Naive B cell (primary cell): ENCODE data around the gene SYDE2. TPM values are rescaled to one million over a fixed set of nuclear protein-coding genes. Genes with fewer than 3 reads are reported as not detected.
"Not testable (repeated sequence)": the region's sequence is repeated elsewhere in the genome, so short reads cannot be mapped to it uniquely, and the experiment has no call there.

Experiments used
- ATAC-seq, 2 donors: fragments of 150-1000 bp; cut with Tn5 transposase; 2 replicates each; pipeline ENCODE4 v1.10.0; 2021; ENCODE audit warnings: low read depth in 2 of 2, mild to moderate bottlenecking in 2 of 2, moderate library complexity in 2 of 2
- DNase-seq: peaks from one replicate; pipeline ENCODE4 v3.0.0; 2022
- H3K27ac Mint-ChIP-seq, 6 donors: one replicate each; pipeline ENCODE4 v1.8.0; 2020 to 2022; ENCODE audit warnings: mild to moderate bottlenecking in 6 of 6, mixed read lengths in 6 of 6, moderate library complexity in 5 of 6, inconsistent platforms in 2 of 6
- H3K27me3 Mint-ChIP-seq, 3 donors: one replicate each; pipeline ENCODE4 v1.8.0; 2021 to 2022; ENCODE audit warnings: mixed read lengths in 3 of 3, mild to moderate bottlenecking in 1 of 3
- H3K36me3 Mint-ChIP-seq, 2 donors: one replicate each; pipeline ENCODE4 v1.8.0; 2020 to 2022; ENCODE audit warnings: mixed read lengths in 2 of 2, inconsistent platforms in 1 of 2, mild to moderate bottlenecking in 1 of 2
- H3K4me1 Mint-ChIP-seq, 3 donors: one replicate each; pipeline ENCODE4 v1.8.0; 2020 to 2022; ENCODE audit warnings: mixed read lengths in 3 of 3, inconsistent platforms in 1 of 3, mild to moderate bottlenecking in 1 of 3, moderate library complexity in 1 of 3
- H3K4me3 Mint-ChIP-seq, 8 donors: one replicate each; pipeline ENCODE4 v1.8.0; 2020 to 2022; ENCODE audit warnings: mild to moderate bottlenecking in 8 of 8, mixed read lengths in 8 of 8, moderate library complexity in 8 of 8, inconsistent platforms in 2 of 8
- H3K9me3 Mint-ChIP-seq, 7 donors: one replicate each; pipeline ENCODE4 v1.8.0; 2020 to 2022; ENCODE audit warnings: mixed read lengths in 7 of 7, mild to moderate bottlenecking in 5 of 7, inconsistent platforms in 2 of 7, moderate library complexity in 1 of 7
- polyA plus RNA-seq, 6 donors: library from polyadenylated mRNA; unstranded; fragments of 300-500 nt; fragmentation: Illumina TruSeq; gene quantifications; one replicate each; pipeline ENCODE4 v1.2.3, GENCODE V29; 2021; ENCODE audit warnings: low read depth in 6 of 6

Gene SYDE2
- under 1 TPM in 5 of 6 donors, not detected in 1; 0.18 to 0.70 (median 0.36) TPM for polyA plus RNA-seq

- H3K36me3 Mint-ChIP-seq = no peaks in the 10 kb centered on the region
- peaks cover 8 to 37% (median 29%) of the 10 kb centered on the region in 3 donors for H3K27me3 Mint-ChIP-seq
- DNase-seq = peak; percentile 75
- peaks cover 10 to 17% (median 12%) of the 10 kb centered on the region in 3 donors for H3K4me1 Mint-ChIP-seq
- peak within 1 kb of the TSS; percentile 58 to 97 (median 86) for H3K27ac Mint-ChIP-seq
- no peaks in the 10 kb centered on the region for H3K9me3 Mint-ChIP-seq
- ATAC-seq = peak; percentile 79 to 80
- peak within 1 kb of the TSS; percentile 93 to 98 (median 96) for H3K4me3 Mint-ChIP-seq
These were observed at the start of gene SYDE2 for GRCh38 chr1:85200463-85201339. Gene SYDE2 (minus strand): TSS chr1:85201016. CDS start chr1:85200996, 20 bp downstream.

- not testable (repeated sequence) for H3K4me3 Mint-ChIP-seq, H3K9me3 Mint-ChIP-seq, H3K27ac Mint-ChIP-seq, DNase-seq, ATAC-seq, H3K27me3 Mint-ChIP-seq
- peaks cover 1 to 13% (median 11%) of the 10 kb centered on the region in 3 donors for H3K4me1 Mint-ChIP-seq
- peaks cover 9 to 19% of the 10 kb centered on the region in 2 donors for H3K36me3 Mint-ChIP-seq
These were observed 48.2 kb upstream of the SYDE2 start for GRCh38 chr1:85249042-85249441.

- Mint-ChIP-seq H3K4me3 (no peak overlapping the region), H3K4me1 (peaks cover 0 to 8% (median 7%) of the 10 kb centered on the region in 3 donors), H3K36me3 (peaks cover 9 to 14% of the 10 kb centered on the region in 2 donors), H3K27me3 (no peaks in the 10 kb centered on the region), H3K27ac (no peak overlapping the region), H3K9me3 (peaks cover 0 to 4% (median 3%) of the 10 kb centered on the region in 7 donors)
- no peak for ATAC-seq
- no peak for DNase-seq
These were observed 45.1 kb upstream of the SYDE2 start for GRCh38 chr1:85245891-85246290.

GRCh38 chr1:85245456-85245855 is 44.6 kb upstream of the SYDE2 start:
- Mint-ChIP-seq H3K36me3 (peaks cover 5 to 10% of the 10 kb centered on the region in 2 donors), H3K27me3 (no peaks in the 10 kb centered on the region)

GRCh38 chr1:85244271-85245061 is 43.6 kb upstream of the SYDE2 start:
- Mint-ChIP-seq H3K27me3 (no peaks in the 10 kb centered on the region), H3K4me3 (no peak overlapping the region), H3K4me1 (peaks cover 0 to under 1% (median 0%) of the 10 kb centered on the region in 3 donors), H3K36me3 (peaks cover 0 to 2% of the 10 kb centered on the region in 2 donors), H3K27ac (no peak overlapping the region), H3K9me3 (peaks cover 0 to 3% (median 2%) of the 10 kb centered on the region in 7 donors)
- ATAC-seq = no peak
- no peak for DNase-seq

More at GRCh38 chr1:85245456-85245855, 44.6 kb upstream of the SYDE2 start:
- ATAC-seq (no peak), DNase-seq (no peak)
- no peak overlapping the region for H3K27ac Mint-ChIP-seq
- H3K4me3 Mint-ChIP-seq = no peak overlapping the region
- peaks cover 0 to 4% (median 3%) of the 10 kb centered on the region in 7 donors for H3K9me3 Mint-ChIP-seq
- peaks cover 0 to 6% (median 4%) of the 10 kb centered on the region in 3 donors for H3K4me1 Mint-ChIP-seq

- no peaks in the 10 kb centered on the region for H3K9me3 Mint-ChIP-seq
- H3K27me3 Mint-ChIP-seq = peaks cover 0 to 2% (median 0%) of the 10 kb centered on the region in 3 donors
- H3K4me1 Mint-ChIP-seq = no peaks in the 10 kb centered on the region
- no peak overlapping the region for H3K4me3 Mint-ChIP-seq
- DNase-seq (no peak), ATAC-seq (no peak)
- H3K36me3 Mint-ChIP-seq = no peaks in the 10 kb centered on the region
- H3K27ac Mint-ChIP-seq = no peak overlapping the region
These were observed 42.6 kb upstream of the SYDE2 start for GRCh38 chr1:85243372-85243771.

GRCh38 chr1:85240643-85241042 is 39.8 kb upstream of the SYDE2 start:
- Mint-ChIP-seq H3K27me3 (peaks cover 8 to 13% (median 10%) of the 10 kb centered on the region in 3 donors), H3K4me1 (no peaks in the 10 kb centered on the region), H3K27ac (no peak overlapping the region), H3K4me3 (no peak overlapping the region), H3K9me3 (no peaks in the 10 kb centered on the region), H3K36me3 (no peaks in the 10 kb centered on the region)
- ATAC-seq (no peak), DNase-seq (no peak)

- Mint-ChIP-seq H3K4me1 (no peaks in the 10 kb centered on the region), H3K36me3 (no peaks in the 10 kb centered on the region), H3K27ac (no peak overlapping the region), H3K4me3 (no peak overlapping the region), H3K9me3 (no peaks in the 10 kb centered on the region), H3K27me3 (peaks cover 10 to 14% (median 10%) of the 10 kb centered on the region in 3 donors)
- DNase-seq = no peak
- ATAC-seq = no peak
These were observed 39.4 kb upstream of the SYDE2 start for GRCh38 chr1:85240174-85240601.

GRCh38 chr1:85237613-85238012 is 36.8 kb upstream of the SYDE2 start:
- no peaks in the 10 kb centered on the region for H3K4me1 Mint-ChIP-seq
- ATAC-seq (no peak), DNase-seq (no peak)
- no peak overlapping the region for H3K4me3 Mint-ChIP-seq
- no peak overlapping the region for H3K27ac Mint-ChIP-seq
- H3K9me3 Mint-ChIP-seq = no peaks in the 10 kb centered on the region
- H3K36me3 Mint-ChIP-seq = no peaks in the 10 kb centered on the region
- H3K27me3 Mint-ChIP-seq = peaks cover 10 to 16% (median 14%) of the 10 kb centered on the region in 3 donors

- DNase-seq = no peak
These were observed 29.6 kb upstream of the SYDE2 start for GRCh38 chr1:85230305-85230977.

GRCh38 chr1:85229574-85230097 is 28.8 kb upstream of the SYDE2 start:
- Mint-ChIP-seq H3K27me3 (peaks cover 0 to 5% (median 0%) of the 10 kb centered on the region in 3 donors), H3K27ac (no peak overlapping the region), H3K4me1 (no peaks in the 10 kb centered on the region), H3K36me3 (no peaks in the 10 kb centered on the region), H3K4me3 (no peak overlapping the region), H3K9me3 (no peaks in the 10 kb centered on the region)
- ATAC-seq = no peak
- no peak for DNase-seq

More at GRCh38 chr1:85230305-85230977, 29.6 kb upstream of the SYDE2 start:
- no peak for ATAC-seq
- no peaks in the 10 kb centered on the region for H3K36me3 Mint-ChIP-seq
- H3K4me1 Mint-ChIP-seq = no peaks in the 10 kb centered on the region
- H3K9me3 Mint-ChIP-seq = no peaks in the 10 kb centered on the region
- H3K4me3 Mint-ChIP-seq = no peak overlapping the region
- H3K27ac Mint-ChIP-seq = no peak overlapping the region
- peaks cover 0 to 12% (median 0%) of the 10 kb centered on the region in 3 donors for H3K27me3 Mint-ChIP-seq

- Mint-ChIP-seq H3K27me3 (peaks cover 0 to 4% (median 0%) of the 10 kb centered on the region in 3 donors), H3K36me3 (no peaks in the 10 kb centered on the region), H3K4me1 (no peaks in the 10 kb centered on the region), H3K9me3 (no peaks in the 10 kb centered on the region), H3K27ac (no peak overlapping the region), H3K4me3 (no peak overlapping the region)
- DNase-seq (no peak), ATAC-seq (no peak)
These were observed 28.2 kb upstream of the SYDE2 start for GRCh38 chr1:85228972-85229371.
